NCI-H524 (cell line): ENCODE results near the gene PCBP3.
A peak's percentile ranks its signal among the peaks of the same experiment; 100 is the strongest.
"Not testable (repeated sequence)": the region's sequence is repeated elsewhere in the genome, so short reads cannot be mapped to it uniquely, and the experiment has no call there.

Experiments
- DNase-seq, 2 experiments: peaks; one replicate each; lab custom pipeline; 2025; lab: John Stamatoyannopoulos, UW

PCBP3 gene

GRCh38 chr21:45827881-45828579, 184.5 kb downstream of the PCBP3 start:
- DNase-seq: no peak

DNA sequence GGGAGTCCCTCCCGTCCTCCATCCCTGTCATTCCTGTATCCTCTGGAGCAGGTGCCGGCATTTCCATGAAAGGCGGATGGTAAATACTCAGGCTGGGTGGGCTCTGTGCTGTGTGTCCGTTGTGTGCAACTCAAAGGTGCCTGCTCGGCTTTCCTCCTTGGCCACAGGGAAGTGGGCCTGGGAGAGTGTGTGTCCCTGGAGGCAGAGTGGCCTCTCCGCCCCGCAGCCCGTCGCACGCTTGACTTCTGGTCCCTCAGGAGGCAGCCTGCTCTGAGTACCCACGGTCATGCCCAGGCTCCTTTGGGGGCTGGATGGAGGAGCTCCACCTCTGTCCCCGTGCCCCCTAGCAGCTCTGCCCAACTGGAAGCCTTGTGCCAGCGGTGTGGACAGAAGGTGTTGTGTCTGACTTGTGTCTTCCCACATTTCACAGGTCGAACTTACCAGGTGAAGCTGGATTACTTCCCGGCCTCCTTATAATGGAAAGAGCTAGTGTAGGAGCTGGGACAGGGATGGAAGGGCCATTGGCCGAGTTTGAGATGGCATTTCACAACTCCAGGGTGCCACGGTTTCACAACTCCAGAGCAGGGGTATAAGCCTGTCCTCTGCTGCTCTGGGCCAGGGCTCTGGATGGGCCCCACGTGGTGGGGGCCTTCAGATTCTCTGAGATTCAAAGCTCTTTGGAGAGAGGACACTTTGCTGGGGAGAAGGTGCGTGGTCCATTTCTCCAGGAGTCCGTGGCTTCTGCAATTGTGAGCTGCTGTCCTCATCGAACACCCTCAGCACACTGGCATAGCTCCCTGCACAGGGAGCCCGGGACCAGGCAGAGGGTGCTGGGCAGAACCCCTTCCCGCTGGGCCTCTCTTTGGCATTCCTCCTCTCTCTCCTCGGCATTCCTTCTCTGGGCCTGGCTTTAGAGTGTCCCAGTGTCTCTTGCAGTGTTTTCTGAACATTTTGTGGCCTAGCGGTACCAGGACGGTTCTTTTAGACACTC, 185.3 kb downstream of the PCBP3 start:
- no peak for DNase-seq

GRCh38 chr21:45829668-45830067, 186.1 kb downstream of the PCBP3 start:
- peak; percentile 60 to 82 for DNase-seq

- DNase-seq: peak; percentile 56 to 80
These were observed 186.7 kb downstream of the PCBP3 start for GRCh38 chr21:45830221-45830640.

DNA sequence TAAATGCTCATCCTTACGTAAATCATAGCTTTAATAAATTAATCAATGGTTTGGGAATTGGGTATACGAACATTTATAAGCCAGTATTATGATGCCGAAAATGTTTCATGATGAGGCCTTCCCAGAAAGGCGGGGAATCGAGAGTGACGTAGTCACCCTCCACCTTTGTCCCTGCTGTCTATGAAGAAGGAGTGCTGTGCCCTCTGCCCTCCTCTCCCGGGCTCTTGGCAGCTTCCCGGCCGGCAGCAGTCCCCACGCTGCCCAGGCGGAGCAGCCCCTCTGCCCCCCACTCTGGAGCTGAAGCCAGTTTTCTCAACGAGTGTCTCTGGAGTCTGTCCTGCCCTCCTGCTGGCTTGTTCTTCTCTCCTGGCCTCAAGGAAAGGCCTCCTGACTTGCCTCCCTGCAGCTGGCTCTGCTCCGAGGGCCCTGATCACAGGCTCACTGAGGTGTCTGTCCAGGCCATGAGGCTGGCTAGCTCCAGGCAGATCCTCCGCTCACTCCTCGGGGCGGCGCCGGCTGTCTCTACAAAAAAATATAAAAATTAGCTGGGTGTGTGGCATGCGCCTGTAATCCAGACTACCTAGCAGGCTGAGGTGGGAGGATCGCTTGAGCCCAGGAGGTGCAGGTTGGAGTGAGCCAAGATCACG, 187.3 kb downstream of the PCBP3 start:
- no peak for DNase-seq

GRCh38 chr21:45831991-45832740, 188.6 kb downstream of the PCBP3 start:
- DNase-seq: no peak

DNA sequence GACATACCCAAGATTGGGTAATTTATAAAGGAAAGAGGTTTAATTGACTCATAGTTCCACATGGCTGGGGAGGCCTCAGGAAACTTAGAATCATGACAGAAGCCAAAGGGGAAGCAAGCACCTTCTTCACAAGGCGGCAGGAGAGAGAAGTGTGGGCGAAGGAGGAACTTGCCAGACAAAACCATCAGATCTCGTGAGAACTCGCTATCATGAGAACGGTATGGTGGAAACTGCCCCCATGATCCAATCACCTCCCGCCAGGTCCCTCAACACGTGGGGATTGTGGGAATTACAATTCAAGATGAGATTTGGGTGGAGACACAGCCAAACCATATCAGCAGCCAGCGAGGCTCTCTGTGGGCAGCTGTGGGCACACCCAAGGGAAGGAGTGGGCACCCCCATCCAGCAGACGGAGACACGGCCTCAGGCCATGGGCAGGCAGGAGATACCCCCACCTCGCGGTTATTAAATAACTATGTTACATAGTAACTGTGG, 189.3 kb downstream of the PCBP3 start:
- not testable (repeated sequence) for DNase-seq

- no peak for DNase-seq
These were observed 189.9 kb downstream of the PCBP3 start for GRCh38 chr21:45833414-45833813.

DNA sequence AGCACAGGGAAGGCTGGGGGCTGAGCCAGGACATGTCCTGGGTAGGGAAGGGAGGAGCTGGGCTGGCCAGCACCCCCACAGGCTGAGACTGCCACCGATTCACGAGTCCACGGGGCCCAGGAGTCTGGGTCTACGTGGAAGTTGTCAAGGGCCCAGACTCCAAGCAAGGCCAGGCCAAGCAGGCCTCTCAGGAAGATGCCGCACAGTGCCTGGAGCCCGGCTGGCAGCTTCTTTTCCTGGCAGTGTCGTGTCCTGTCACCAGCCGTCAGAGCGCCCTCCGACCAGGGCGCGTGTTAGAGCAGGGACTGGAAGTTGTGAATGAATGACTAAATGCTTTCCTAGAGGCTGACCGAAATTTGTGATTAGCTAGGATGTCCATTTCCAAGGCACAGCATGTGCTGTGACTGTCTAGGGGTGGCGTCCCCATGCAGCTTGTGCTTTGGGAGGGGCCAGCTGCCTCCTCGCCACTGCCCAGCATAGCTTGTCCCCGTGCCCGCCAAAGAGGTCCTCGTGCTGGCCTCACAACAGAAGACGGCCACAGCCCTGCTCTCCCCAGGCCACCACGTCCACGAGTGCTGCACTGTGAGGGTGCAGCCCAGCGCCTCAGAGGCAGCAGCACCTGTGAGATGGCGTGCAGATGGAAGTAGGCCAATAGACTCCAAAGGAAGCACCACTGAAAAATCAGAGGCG, 190.6 kb downstream of the PCBP3 start:
- no peak for DNase-seq

DNA sequence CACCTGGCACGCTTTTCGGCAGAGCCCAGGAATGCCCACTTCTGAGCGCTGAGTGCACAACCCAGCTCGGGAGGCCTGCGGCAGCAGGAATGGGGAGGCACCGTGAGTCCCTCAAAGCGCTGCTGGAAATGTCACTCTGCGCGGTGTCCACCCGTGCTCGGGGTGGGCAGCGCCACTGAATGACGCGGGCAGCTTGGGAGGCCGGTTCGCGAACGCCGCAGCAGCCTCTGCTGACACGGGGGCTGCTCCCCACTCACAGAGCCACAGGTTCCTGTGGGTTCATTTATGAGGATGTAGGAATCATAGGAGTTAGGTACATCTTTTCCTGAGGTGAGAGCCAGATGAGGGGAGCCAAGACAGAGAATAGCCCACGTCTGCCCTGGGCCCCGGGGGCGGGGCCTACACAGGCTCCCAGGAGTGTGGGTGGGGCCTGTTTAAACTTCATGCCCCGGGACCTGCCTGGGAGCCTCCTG, 191.3 kb downstream of the PCBP3 start:
- DNase-seq: no peak

DNA sequence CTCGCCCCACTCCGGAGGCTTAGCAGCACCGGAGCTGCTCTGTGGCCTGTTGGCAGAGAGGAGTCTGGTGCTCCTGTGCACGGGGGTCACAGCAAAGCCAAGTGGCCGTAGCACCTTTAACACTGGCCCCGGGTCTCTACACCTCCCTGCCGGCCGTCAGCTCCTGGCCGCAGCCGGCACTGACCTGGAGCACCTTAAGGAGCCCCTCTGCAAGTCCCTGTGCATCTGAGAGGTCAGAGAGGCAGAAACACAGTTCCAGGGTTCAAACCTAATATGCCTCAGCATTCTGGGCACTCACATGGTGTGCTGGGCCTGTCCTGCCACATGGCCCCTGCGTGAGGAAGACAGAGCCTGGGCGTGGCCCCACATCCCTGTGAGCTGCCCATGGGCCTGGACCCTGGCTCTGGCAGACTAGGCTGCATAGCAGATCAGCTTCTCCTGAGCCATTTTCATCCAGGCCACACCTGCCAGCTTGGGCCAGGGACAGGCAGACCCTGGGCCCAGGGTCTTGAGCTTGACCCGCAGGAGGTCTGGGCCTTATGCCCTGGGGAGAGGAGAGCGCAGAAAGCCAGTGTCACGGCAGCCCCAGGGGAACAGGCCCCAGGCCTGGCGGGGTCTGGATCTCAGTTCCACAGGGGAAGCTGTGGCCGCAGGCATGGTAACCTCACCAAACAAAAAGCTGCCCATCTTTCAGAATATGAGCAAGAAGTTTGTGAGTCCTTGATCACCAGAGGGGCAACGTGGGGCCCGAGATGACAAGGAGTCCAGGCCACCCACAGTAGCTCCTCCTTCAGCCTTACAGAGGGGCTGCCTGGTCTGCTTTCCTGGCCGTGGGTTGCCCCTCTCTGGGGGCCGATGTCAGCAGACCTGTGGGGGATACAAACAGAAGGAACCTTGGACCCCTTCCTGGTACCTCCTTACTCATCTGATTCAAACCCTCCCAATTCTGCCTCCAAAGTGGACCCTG, 192.1 kb downstream of the PCBP3 start:
- no peak for DNase-seq

DNA sequence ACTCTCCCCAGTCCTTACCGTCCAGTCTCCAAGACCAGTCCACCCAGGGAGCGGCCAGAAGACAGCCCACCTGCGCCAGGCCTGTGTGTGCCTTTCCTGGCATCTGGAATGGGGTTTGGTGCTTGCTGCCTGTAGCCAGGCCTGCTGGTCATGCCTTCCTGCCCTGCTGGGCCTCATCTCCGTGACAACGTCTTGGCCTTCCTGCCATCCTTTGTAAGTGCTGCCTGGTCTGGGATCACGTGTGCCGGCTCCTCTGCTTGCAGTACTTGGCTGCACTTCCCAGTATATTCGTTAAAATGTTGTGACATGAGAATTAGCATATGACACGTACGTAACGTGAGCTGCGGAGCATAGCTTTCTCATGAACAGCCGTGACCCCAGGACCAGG, 192.7 kb downstream of the PCBP3 start:
- no peak for DNase-seq

DNA sequence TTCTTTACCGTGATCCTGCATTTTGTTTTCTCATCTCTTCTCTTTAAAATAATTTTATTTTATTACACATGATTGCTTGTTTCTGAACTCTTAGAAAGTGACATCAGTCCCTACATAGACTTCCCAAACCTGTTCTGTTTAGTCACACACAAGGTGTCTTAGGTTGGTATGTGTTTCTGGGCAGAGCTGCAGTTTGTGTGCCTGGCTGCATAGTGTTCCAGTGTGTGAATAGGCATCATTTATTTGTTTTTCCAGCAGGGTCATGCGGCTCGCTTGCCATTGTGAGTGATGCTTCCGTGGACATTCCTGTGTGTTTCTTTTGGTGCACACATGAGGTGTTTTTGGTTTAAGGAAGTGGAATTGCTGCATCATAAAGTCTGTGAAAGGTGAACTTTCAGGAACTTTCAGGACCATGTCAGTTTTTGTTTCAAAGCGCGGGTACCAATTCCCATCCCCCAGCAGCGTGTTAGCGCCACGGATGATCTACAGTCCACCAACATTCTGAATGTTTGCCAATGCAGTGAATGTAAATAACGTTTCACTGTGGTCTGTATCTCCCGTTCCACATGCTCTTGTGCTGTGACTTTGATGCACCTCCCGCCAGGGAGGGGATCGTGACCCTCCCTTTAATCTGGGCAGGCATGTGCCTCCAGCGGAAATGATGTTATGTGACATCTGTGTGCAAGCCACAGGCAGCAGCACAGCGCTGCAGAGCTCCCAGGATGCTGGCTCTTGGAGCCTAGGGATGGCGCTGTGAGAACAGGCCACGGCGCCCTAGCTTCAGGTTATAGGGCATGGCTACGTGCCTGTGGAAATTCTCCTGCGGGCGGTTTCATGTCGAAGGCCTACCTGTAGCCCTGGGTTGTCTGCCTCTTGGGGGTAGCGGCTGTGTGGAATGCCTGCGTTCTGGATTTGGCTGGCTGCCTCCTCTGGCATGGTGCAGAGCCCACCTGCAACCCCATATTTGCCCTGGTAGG, 193.5 kb downstream of the PCBP3 start:
- peak in 1 of 2 experiments; percentile 18 for DNase-seq

GRCh38 chr21:45837936-45838335, 194.4 kb downstream of the PCBP3 start:
- DNase-seq: no peak

GRCh38 chr21:45838634-45839033, 195.1 kb downstream of the PCBP3 start:
- no peak for DNase-seq

DNA sequence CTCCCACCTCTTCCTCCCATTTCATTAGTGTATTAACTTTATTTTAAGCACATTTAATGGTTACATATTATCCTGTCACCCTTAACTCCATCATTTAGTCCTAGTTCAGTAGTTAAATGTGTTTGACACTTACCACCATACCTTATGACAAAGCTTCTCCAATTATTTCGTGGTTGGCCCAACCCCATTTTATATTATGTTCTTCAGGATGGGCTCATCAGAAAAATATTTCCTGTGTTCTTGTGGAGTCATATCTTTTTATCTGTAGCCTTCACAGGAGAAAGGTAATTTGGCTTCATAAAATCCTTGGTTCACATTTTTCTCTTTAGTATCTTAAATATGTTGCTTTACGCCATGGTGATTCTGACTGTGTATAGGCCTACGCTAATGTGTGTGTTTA, 195.7 kb downstream of the PCBP3 start:
- no peak for DNase-seq

- no peak for DNase-seq
These were observed 197.5 kb downstream of the PCBP3 start for GRCh38 chr21:45841033-45841432.

- DNase-seq: no peak
These were observed 199.9 kb downstream of the PCBP3 start for GRCh38 chr21:45843426-45843825.
